ENCODE data around the gene HS3ST2.

DNA sequence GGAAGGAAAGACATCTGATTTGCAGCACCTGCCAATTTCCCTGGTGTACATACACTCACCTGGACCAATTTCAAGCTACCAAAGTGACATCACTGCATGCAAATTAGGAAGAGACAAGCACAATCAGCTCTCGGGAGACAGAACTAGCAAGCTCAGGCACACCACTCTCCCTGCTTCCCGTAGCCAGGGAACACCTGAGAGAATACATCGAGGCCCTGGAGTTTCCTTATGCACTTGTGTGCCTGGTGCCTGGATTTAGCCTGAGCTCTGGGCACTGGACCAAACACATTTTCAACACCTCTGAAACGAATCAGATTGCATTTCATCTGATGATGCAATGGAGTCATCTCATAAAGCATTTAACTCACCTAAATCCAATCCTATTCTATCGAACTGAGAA, 110.5 kb downstream of the HS3ST2 start:
- TF ChIP-seq, protein P1, sequence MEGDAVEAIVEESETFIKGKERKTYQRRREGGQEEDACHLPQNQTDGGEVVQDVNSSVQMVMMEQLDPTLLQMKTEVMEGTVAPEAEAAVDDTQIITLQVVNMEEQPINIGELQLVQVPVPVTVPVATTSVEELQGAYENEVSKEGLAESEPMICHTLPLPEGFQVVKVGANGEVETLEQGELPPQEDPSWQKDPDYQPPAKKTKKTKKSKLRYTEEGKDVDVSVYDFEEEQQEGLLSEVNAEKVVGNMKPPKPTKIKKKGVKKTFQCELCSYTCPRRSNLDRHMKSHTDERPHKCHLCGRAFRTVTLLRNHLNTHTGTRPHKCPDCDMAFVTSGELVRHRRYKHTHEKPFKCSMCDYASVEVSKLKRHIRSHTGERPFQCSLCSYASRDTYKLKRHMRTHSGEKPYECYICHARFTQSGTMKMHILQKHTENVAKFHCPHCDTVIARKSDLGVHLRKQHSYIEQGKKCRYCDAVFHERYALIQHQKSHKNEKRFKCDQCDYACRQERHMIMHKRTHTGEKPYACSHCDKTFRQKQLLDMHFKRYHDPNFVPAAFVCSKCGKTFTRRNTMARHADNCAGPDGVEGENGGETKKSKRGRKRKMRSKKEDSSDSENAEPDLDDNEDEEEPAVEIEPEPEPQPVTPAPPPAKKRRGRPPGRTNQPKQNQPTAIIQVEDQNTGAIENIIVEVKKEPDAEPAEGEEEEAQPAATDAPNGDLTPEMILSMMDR (IDR thresholded peaks at IDR 0.05): no peak
- TF ChIP-seq ZFX (IDR thresholded peaks at IDR 0.05; ENCODE audit: borderline replicate concordance): no peak
